Loucy (cell line): ENCODE results near the gene LRRN2.
A peak's percentile ranks its signal among the peaks of the same experiment; 100 is the strongest.
"Not testable (repeated sequence)": the region's sequence is repeated elsewhere in the genome, so short reads cannot be mapped to it uniquely, and the experiment has no call there.

Experiments
- H2AFZ ChIP-seq: fragments of 200-600 bp; sonication (generic); 2 replicates; pipeline ENCODE4 v1.6.0; 2016; ENCODE audit warnings: antibody characterized with exemption, mild to moderate bottlenecking, low read length, moderate library complexity
- H3F3A ChIP-seq: fragments of 200-600 bp; 2 replicates; pipeline ENCODE4 v1.6.0; 2016; ENCODE audit warnings: antibody characterized with exemption, low read depth, mild to moderate bottlenecking
- H3K27me3 ChIP-seq: fragments of 200-600 bp; sonication (generic); 2 replicates; pipeline ENCODE4 v1.6.1; 2014; ENCODE audit warnings: low read length, mild to moderate bottlenecking; ENCODE audit not compliant: insufficient read depth, poor library complexity, severe bottlenecking
- H3K36me3 ChIP-seq: fragments of 200-600 bp; sonication (generic); 2 replicates; pipeline ENCODE4 v1.6.1; 2016; ENCODE audit warnings: low read length; ENCODE audit not compliant: insufficient read depth
- H3K4me1 ChIP-seq: fragments of 200-600 bp; sonication (generic); 2 replicates; pipeline ENCODE4 v1.5.1; 2014; ENCODE audit warnings: low read length, mild to moderate bottlenecking; ENCODE audit not compliant: insufficient read depth, poor library complexity, severe bottlenecking
- H3K4me2 ChIP-seq: fragments of 200-600 bp; sonication (generic); 2 replicates; pipeline ENCODE4 v1.6.0; 2014; ENCODE audit warnings: antibody characterized with exemption, low read length, low read depth, mild to moderate bottlenecking; ENCODE audit not compliant: poor library complexity, severe bottlenecking
- H3K4me3 ChIP-seq: fragments of 200-600 bp; sonication (generic); 2 replicates; pipeline ENCODE4 v1.5.1; 2014; ENCODE audit warnings: low read length, mild to moderate bottlenecking, mixed read lengths; ENCODE audit not compliant: poor library complexity, severe bottlenecking
- H3K79me2 ChIP-seq: fragments of 200-600 bp; sonication (generic); 2 replicates; pipeline ENCODE4 v1.6.1; 2014; ENCODE audit warnings: low read length; ENCODE audit not compliant: insufficient read depth
- H3K9ac ChIP-seq: fragments of 200-600 bp; sonication (generic); 2 replicates; pipeline ENCODE4 v1.6.0; 2014; ENCODE audit warnings: mild to moderate bottlenecking, low read depth, low read length, moderate library complexity; ENCODE audit not compliant: poor library complexity, severe bottlenecking
- H3K9me2 ChIP-seq: fragments of 200-600 bp; sonication (generic); replicated peaks from 2 replicates; pipeline ENCODE4 v1.6.1; 2016; ENCODE audit warnings: low read depth, low read length, mixed read lengths
- H3K9me3 ChIP-seq: fragments of 200-600 bp; sonication (generic); 2 replicates; pipeline ENCODE4 v1.6.1; 2014; ENCODE audit warnings: mild to moderate bottlenecking, antibody characterized with exemption, low read length, low read depth; ENCODE audit not compliant: insufficient read depth
- H4K20me1 ChIP-seq: fragments of 200-600 bp; sonication (generic); 2 replicates; pipeline ENCODE4 v1.6.0; 2014; ENCODE audit warnings: antibody characterized with exemption, low read length, mild to moderate bottlenecking; ENCODE audit not compliant: insufficient read depth, poor library complexity, severe bottlenecking
- EZH2phosphoT487 ChIP-seq: fragments of 200-600 bp; IDR thresholded peaks from 2 replicates; pipeline ENCODE4 v1.6.1; 2018; ENCODE audit warnings: antibody characterized with exemption, mild to moderate bottlenecking, moderate library complexity, borderline replicate concordance
- TF ChIP-seq, protein P1 (sequence below): fragments of 200-600 bp; sonication (generic); conservative IDR thresholded peaks from 2 replicates; pipeline ENCODE4 v1.5.1; 2014; ENCODE audit warnings: mild to moderate bottlenecking, antibody characterized with exemption, low read length

The LRRN2 gene

DNA sequence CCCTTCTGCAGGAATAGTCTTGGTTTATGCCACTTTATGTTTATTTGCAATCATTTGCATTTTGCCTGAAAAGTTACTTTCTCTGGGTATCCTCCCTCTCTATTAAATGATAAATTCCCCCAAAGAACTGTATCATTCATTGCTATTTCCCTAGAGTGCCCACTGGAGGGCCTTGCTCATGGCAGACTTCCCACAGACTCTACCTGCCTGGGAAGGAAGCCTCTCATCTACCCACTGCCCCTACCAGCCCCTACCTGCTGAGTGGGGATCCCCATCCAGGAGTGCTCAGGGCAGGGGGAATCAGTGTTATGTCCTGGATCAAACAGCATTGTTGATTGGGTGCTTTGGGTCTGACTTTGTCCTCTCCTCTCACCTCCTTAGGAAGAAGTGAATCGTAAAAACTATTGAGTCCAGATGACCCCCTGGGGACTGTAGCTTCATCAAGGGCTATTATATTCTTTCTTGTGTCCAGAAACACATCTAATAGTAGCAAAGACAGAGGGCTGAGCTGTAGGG, 6.8 kb upstream of the LRRN2 start:
- H3F3A ChIP-seq: no peaks in the 10 kb centered on the region
- H2AFZ ChIP-seq: no peak overlapping the region
- TF ChIP-seq, protein P1, sequence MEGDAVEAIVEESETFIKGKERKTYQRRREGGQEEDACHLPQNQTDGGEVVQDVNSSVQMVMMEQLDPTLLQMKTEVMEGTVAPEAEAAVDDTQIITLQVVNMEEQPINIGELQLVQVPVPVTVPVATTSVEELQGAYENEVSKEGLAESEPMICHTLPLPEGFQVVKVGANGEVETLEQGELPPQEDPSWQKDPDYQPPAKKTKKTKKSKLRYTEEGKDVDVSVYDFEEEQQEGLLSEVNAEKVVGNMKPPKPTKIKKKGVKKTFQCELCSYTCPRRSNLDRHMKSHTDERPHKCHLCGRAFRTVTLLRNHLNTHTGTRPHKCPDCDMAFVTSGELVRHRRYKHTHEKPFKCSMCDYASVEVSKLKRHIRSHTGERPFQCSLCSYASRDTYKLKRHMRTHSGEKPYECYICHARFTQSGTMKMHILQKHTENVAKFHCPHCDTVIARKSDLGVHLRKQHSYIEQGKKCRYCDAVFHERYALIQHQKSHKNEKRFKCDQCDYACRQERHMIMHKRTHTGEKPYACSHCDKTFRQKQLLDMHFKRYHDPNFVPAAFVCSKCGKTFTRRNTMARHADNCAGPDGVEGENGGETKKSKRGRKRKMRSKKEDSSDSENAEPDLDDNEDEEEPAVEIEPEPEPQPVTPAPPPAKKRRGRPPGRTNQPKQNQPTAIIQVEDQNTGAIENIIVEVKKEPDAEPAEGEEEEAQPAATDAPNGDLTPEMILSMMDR: peak; percentile 48
- TF ChIP-seq EZH2phosphoT487: no peak
- H3K9me2 ChIP-seq: no peaks in the 10 kb centered on the region
- H3K79me2 ChIP-seq: no peaks in the 10 kb centered on the region
- no peaks in the 10 kb centered on the region for H3K9me3 ChIP-seq
- no peak overlapping the region for H3K4me3 ChIP-seq
- no peaks in the 10 kb centered on the region for H4K20me1 ChIP-seq
- H3K27me3 ChIP-seq: no peaks in the 10 kb centered on the region
- no peak overlapping the region for H3K9ac ChIP-seq
- H3K4me1 ChIP-seq: no peaks in the 10 kb centered on the region
- H3K4me2 ChIP-seq: no peak overlapping the region
- H3K36me3 ChIP-seq: no peaks in the 10 kb centered on the region

DNA sequence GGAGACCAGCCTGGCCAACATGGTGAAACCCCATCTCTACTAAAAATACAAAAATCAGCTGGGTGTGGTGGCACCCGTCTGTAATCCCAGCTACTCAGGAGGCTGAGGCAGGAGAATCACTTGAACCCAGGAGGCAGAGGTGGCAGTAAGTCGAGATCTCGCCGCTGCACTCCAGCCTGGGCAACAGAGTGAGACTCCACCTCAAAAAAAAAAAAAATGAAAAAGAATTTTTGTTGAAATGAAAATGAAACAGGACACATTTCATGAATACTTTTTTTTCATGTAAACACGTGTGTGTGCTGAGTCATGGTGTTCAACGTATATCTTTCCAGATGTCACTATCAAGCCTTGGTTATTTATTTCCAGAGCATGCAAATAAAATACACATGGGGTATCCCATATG, 5.8 kb upstream of the LRRN2 start:
- not testable (repeated sequence) for H4K20me1 ChIP-seq, H2AFZ ChIP-seq, H3K4me2 ChIP-seq, H3K4me3 ChIP-seq, H3K4me1 ChIP-seq, H3K36me3 ChIP-seq, H3F3A ChIP-seq, H3K27me3 ChIP-seq, H3K9ac ChIP-seq, H3K9me2 ChIP-seq, H3K79me2 ChIP-seq, H3K9me3 ChIP-seq

DNA sequence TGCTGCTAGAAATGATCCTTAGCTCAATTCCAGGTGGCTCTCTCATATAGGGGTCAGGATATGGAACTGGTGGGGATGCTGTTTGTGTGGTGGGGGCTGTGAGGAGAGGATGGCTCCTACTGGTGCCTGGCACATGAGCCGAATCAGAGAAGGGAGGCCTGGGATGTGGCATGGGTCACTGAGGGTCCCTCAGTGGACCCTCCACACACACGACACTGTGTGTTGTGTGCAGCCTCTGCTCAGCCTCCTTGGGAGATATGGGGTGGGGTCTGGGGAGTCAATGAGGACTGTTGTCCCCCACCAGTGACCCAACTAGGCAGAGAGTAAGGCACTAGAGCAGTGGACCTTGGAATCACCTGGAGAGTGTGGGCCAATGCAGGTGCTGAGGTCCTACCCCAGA, 3.2 kb upstream of the LRRN2 start:
- Histone ChIP-seq H3K36me3 (no peaks in the 10 kb centered on the region), H3K79me2 (no peaks in the 10 kb centered on the region), H2AFZ (no peak overlapping the region), H3K4me2 (no peak overlapping the region), H3K9me3 (no peaks in the 10 kb centered on the region), H3K9me2 (no peaks in the 10 kb centered on the region), H3F3A (no peaks in the 10 kb centered on the region), H3K9ac (no peak overlapping the region), H3K4me1 (peaks cover 8% of the 10 kb centered on the region), H4K20me1 (no peaks in the 10 kb centered on the region), H3K27me3 (peaks cover 9% of the 10 kb centered on the region), H3K4me3 (no peak overlapping the region)
- TF ChIP-seq, protein P1: no peak
- no peak for TF ChIP-seq EZH2phosphoT487

DNA sequence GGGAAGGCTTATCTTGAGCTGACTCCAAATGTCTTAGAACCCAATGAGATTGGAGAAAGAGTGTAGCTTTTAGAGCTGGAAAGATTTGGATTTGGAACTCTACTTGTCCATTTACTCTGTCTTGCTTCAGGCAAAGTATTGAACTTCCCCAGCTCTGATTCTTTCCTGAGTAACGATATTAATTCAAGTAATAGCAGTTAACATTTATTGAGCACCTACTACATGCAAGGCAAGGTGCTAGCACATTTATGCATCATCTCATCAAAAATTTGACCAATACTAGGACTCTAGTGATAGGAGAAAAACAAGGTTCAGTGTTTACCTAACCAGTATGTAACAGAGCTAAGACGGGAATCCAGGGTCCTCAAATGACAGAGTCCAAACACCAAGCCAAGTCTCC, 2.5 kb upstream of the LRRN2 start:
- peaks cover 9% of the 10 kb centered on the region for H3K27me3 ChIP-seq
- H3K9ac ChIP-seq: no peak overlapping the region
- TF ChIP-seq, protein P1: no peak
- no peak for TF ChIP-seq EZH2phosphoT487
- no peaks in the 10 kb centered on the region for H3F3A ChIP-seq
- no peaks in the 10 kb centered on the region for H3K36me3 ChIP-seq
- peaks cover 3% of the 10 kb centered on the region; the same call in 1 of the 2 replicates for H3K79me2 ChIP-seq
- H4K20me1 ChIP-seq: no peaks in the 10 kb centered on the region
- no peak overlapping the region for H3K4me3 ChIP-seq
- no peaks in the 10 kb centered on the region for H3K9me2 ChIP-seq
- peaks cover 16% of the 10 kb centered on the region for H3K4me1 ChIP-seq
- H3K9me3 ChIP-seq: no peaks in the 10 kb centered on the region
- H3K4me2 ChIP-seq: no peak overlapping the region
- no peak overlapping the region for H2AFZ ChIP-seq
